Measurements from ENCODE around the gene ULK1.

The ULK1 gene

GRCh38 chr12:131921866-131922769 lies 27.7 kb downstream of the ULK1 start:
- Histone ChIP-seq H3K79me2 (ENCODE audit: control insufficient read depth, insufficient read depth, low read length) (no peaks in the 10 kb centered on the region), H3K23ac (ENCODE audit: low read length) (no peak overlapping the region), H4K8ac (ENCODE audit: low read depth, low read length) (no peak overlapping the region), H3K4me1 (ENCODE audit: control insufficient read depth, low read depth, low read length) (no peaks in the 10 kb centered on the region), H4K5ac (ENCODE audit: low read length) (no peak overlapping the region), H3K79me1 (ENCODE audit: low read length) (no peaks in the 10 kb centered on the region), H2AK5ac (ENCODE audit: low read length) (no peak overlapping the region), H2BK5ac (ENCODE audit: low read length) (no peak overlapping the region), H2BK120ac (ENCODE audit: low read depth, low read length) (no peak overlapping the region), H3K4ac (ENCODE audit: low read depth, low read length) (no peak overlapping the region), H3K9ac (ENCODE audit: low read length) (no peak overlapping the region), H3K18ac (ENCODE audit: low read length) (no peak overlapping the region), H3K36me3 (ENCODE audit: control insufficient read depth, insufficient read depth, low read length) (peaks cover 2% of the 10 kb centered on the region), H3K4me3 (ENCODE audit: low read length) (no peak overlapping the region), H2BK15ac (replicated peaks; ENCODE audit: low read depth) (no peak overlapping the region), H3K4me2 (ENCODE audit: low read length) (no peak overlapping the region), H3K27me3 (ENCODE audit: insufficient read depth, low read length, poor library complexity) (no peaks in the 10 kb centered on the region), H3K27ac (ENCODE audit: low read depth, low read length) (no peak overlapping the region), H3K56ac (ENCODE audit: low read length) (no peak overlapping the region)
- no CpG with 5 or more reads among the region's 29 CpGs for WGBS (ENCODE audit: extremely low coverage, insufficient coverage, low lambda C conversion rate)
- no peak for DNase-seq

DNA sequence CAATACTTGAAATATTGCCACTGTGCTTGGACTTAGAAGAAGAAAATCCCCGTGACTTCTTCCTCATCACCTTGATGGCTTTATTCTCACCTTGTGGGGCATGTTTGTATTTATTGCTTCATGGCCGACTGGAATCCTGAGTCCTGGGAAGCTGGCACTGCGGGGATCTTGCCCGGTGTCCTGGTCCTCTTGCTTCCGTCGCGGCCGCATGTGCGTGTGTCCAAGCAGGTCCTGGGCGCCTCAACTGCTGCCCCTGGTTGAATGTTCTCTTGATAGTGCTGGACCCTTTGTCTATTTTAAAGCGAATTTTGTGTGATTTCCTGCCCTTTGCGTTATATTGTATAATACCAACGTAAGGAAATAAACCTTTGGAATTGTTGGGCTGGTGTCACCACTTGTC lies 28.4 kb downstream of the ULK1 start:
- Histone ChIP-seq H3K36me3 (ENCODE audit: control insufficient read depth, insufficient read depth, low read length) (peaks cover 2% of the 10 kb centered on the region), H4K8ac (ENCODE audit: low read depth, low read length) (no peak overlapping the region), H3K79me1 (ENCODE audit: low read length) (no peaks in the 10 kb centered on the region), H2BK5ac (ENCODE audit: low read length) (no peak overlapping the region), H3K4me2 (ENCODE audit: low read length) (no peak overlapping the region), H3K4me3 (ENCODE audit: low read length) (no peak overlapping the region), H3K27me3 (ENCODE audit: insufficient read depth, low read length, poor library complexity) (no peaks in the 10 kb centered on the region), H3K18ac (ENCODE audit: low read length) (no peak overlapping the region), H3K9ac (ENCODE audit: low read length) (no peak overlapping the region), H3K56ac (ENCODE audit: low read length) (no peak overlapping the region), H3K4me1 (ENCODE audit: control insufficient read depth, low read depth, low read length) (no peaks in the 10 kb centered on the region), H4K5ac (ENCODE audit: low read length) (no peak overlapping the region), H3K27ac (ENCODE audit: low read depth, low read length) (no peak overlapping the region), H2BK15ac (replicated peaks; ENCODE audit: low read depth) (no peak overlapping the region), H2BK120ac (ENCODE audit: low read depth, low read length) (no peak overlapping the region), H2AK5ac (ENCODE audit: low read length) (no peak overlapping the region), H3K4ac (ENCODE audit: low read depth, low read length) (no peak overlapping the region), H3K23ac (ENCODE audit: low read length) (no peak overlapping the region), H3K79me2 (ENCODE audit: control insufficient read depth, insufficient read depth, low read length) (no peaks in the 10 kb centered on the region)
- DNase-seq: no peak
- WGBS (ENCODE audit: extremely low coverage, insufficient coverage, low lambda C conversion rate): no CpG with 5 or more reads among the region's 13 CpGs

GRCh38 chr12:131923260-131923659 lies 28.8 kb downstream of the ULK1 start:
- Histone ChIP-seq H2BK15ac (replicated peaks; ENCODE audit: low read depth) (no peak overlapping the region), H3K79me1 (ENCODE audit: low read length) (no peaks in the 10 kb centered on the region), H3K18ac (ENCODE audit: low read length) (no peak overlapping the region), H3K36me3 (ENCODE audit: control insufficient read depth, insufficient read depth, low read length) (peaks cover 2% of the 10 kb centered on the region), H2BK5ac (ENCODE audit: low read length) (no peak overlapping the region), H3K9ac (ENCODE audit: low read length) (no peak overlapping the region), H3K4me1 (ENCODE audit: control insufficient read depth, low read depth, low read length) (no peaks in the 10 kb centered on the region), H4K5ac (ENCODE audit: low read length) (no peak overlapping the region), H3K27me3 (ENCODE audit: insufficient read depth, low read length, poor library complexity) (no peaks in the 10 kb centered on the region), H3K4me2 (ENCODE audit: low read length) (no peak overlapping the region), H3K27ac (ENCODE audit: low read depth, low read length) (no peak overlapping the region), H3K56ac (ENCODE audit: low read length) (no peak overlapping the region), H2BK120ac (ENCODE audit: low read depth, low read length) (no peak overlapping the region), H3K4ac (ENCODE audit: low read depth, low read length) (no peak overlapping the region), H3K23ac (ENCODE audit: low read length) (no peak overlapping the region), H3K4me3 (ENCODE audit: low read length) (no peak overlapping the region), H2AK5ac (ENCODE audit: low read length) (no peak overlapping the region), H3K79me2 (ENCODE audit: control insufficient read depth, insufficient read depth, low read length) (no peaks in the 10 kb centered on the region), H4K8ac (ENCODE audit: low read depth, low read length) (no peak overlapping the region)
- DNase-seq: no peak
- no CpG with 5 or more reads among the region's 11 CpGs for WGBS (ENCODE audit: extremely low coverage, insufficient coverage, low lambda C conversion rate)

DNA sequence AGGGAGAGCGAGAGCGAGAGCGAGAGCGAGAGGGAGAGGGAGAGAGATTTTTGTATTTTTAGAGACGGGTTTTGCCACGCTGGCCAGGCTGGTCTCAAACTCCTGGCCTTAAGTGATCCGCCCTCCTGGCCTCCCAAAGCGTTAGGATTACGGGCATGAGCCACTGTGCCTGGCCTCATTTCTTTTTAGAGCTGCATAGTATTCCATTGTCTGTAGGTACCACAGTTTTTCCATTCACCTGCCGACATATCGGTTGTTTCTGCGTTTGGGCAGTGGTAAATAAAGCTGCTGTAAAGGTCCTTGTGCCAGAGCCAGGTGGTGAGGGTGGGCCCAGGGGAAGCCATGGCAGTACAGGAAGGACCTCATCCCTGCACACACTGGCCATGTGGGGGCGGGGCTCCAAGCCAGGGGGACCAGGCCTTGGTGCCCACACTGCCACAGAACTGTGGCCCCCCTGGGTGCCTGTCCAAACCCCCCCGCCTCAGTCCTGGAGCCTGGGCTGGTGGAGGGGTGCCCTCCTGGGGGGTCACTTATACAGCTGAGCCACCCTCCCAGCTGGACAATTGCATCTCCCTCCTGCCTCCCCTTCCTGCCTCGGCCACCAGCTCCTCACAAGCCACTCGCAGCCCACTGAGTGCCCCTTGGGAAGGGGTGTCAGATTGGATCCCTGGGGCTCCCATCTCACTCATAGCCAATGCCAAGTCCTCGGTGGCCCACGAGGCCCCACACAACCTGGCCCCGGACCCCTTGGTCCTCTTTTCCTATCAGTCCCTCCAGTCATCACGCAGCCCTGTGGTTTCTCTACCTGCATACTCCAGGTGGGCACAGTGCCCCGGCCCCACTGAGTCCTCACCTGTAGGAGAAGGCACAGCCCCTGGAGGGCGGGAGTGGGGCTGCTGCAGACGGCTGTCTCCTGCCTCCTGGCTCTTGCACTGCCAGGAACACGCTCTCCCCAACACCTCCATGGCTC lies 33.0 kb downstream of the ULK1 start:
- no peak overlapping the region for H3K4me2 ChIP-seq (ENCODE audit: low read length)
- H3K4me1 ChIP-seq (ENCODE audit: control insufficient read depth, low read depth, low read length): no peaks in the 10 kb centered on the region
- peaks cover 14% of the 10 kb centered on the region for H3K79me2 ChIP-seq (ENCODE audit: control insufficient read depth, insufficient read depth, low read length)
- peak overlapping the region; percentile 95 for H3K56ac ChIP-seq (ENCODE audit: low read length)
- H3K27ac ChIP-seq (ENCODE audit: low read depth, low read length): no peak overlapping the region
- WGBS (ENCODE audit: extremely low coverage, insufficient coverage, low lambda C conversion rate): no CpG with 5 or more reads among the region's 24 CpGs
- H2BK15ac ChIP-seq (replicated peaks; ENCODE audit: low read depth): no peak overlapping the region
- no peak overlapping the region for H3K18ac ChIP-seq (ENCODE audit: low read length)
- no peaks in the 10 kb centered on the region for H3K27me3 ChIP-seq (ENCODE audit: insufficient read depth, low read length, poor library complexity)
- peak overlapping the region; percentile 5 for H3K9ac ChIP-seq (ENCODE audit: low read length)
- peaks cover 2% of the 10 kb centered on the region for H3K36me3 ChIP-seq (ENCODE audit: control insufficient read depth, insufficient read depth, low read length)
- H3K4me3 ChIP-seq (ENCODE audit: low read length): no peak overlapping the region
- no peak overlapping the region for H4K8ac ChIP-seq (ENCODE audit: low read depth, low read length)
- no peak overlapping the region for H3K4ac ChIP-seq (ENCODE audit: low read depth, low read length)
- no peak overlapping the region for H2BK5ac ChIP-seq (ENCODE audit: low read length)
- no peak overlapping the region for H4K5ac ChIP-seq (ENCODE audit: low read length)
- DNase-seq: peak; percentile 20
- H3K23ac ChIP-seq (ENCODE audit: low read length): no peak overlapping the region
- H2AK5ac ChIP-seq (ENCODE audit: low read length): no peak overlapping the region
- peaks cover 5% of the 10 kb centered on the region for H3K79me1 ChIP-seq (ENCODE audit: low read length)
- no peak overlapping the region for H2BK120ac ChIP-seq (ENCODE audit: low read depth, low read length)

- Histone ChIP-seq H3K36me3 (ENCODE audit: control insufficient read depth, insufficient read depth, low read length) (peaks cover 3% of the 10 kb centered on the region), H3K4me1 (ENCODE audit: control insufficient read depth, low read depth, low read length) (no peaks in the 10 kb centered on the region), H3K4me2 (ENCODE audit: low read length) (peak overlapping the region; percentile 66), H3K79me2 (ENCODE audit: control insufficient read depth, insufficient read depth, low read length) (peaks cover 14% of the 10 kb centered on the region), H3K27ac (ENCODE audit: low read depth, low read length) (peak overlapping the region; percentile 80), H3K18ac (ENCODE audit: low read length) (peak overlapping the region; percentile 97), H3K56ac (ENCODE audit: low read length) (peak overlapping the region; percentile 95), H2AK5ac (ENCODE audit: low read length) (no peak overlapping the region), H3K23ac (ENCODE audit: low read length) (no peak overlapping the region), H2BK15ac (replicated peaks; ENCODE audit: low read depth) (no peak overlapping the region), H2BK120ac (ENCODE audit: low read depth, low read length) (no peak overlapping the region), H3K9ac (ENCODE audit: low read length) (peak overlapping the region; percentile 86), H2BK5ac (ENCODE audit: low read length) (no peak overlapping the region), H3K4me3 (ENCODE audit: low read length) (no peak overlapping the region), H4K8ac (ENCODE audit: low read depth, low read length) (no peak overlapping the region), H3K4ac (ENCODE audit: low read depth, low read length) (peak overlapping the region; percentile 11), H3K79me1 (ENCODE audit: low read length) (peaks cover 5% of the 10 kb centered on the region), H3K27me3 (ENCODE audit: insufficient read depth, low read length, poor library complexity) (no peaks in the 10 kb centered on the region), H4K5ac (ENCODE audit: low read length) (no peak overlapping the region)
- no CpG with 5 or more reads among the region's 33 CpGs for WGBS (ENCODE audit: extremely low coverage, insufficient coverage, low lambda C conversion rate)
- peak; percentile 70 for DNase-seq
These were observed 33.8 kb downstream of the ULK1 start for GRCh38 chr12:131928080-131928710.
